NCI-H82 (cell line): ENCODE measurements around the gene PAK1.

Experiments used
- DNase-seq: peaks from one replicate; lab custom pipeline; 2025; lab: John Stamatoyannopoulos, UW

The PAK1 gene

GRCh38 chr11:77474684-77475060 lies 778 bp upstream of the PAK1 start:
- DNase-seq, result no peak

DNA sequence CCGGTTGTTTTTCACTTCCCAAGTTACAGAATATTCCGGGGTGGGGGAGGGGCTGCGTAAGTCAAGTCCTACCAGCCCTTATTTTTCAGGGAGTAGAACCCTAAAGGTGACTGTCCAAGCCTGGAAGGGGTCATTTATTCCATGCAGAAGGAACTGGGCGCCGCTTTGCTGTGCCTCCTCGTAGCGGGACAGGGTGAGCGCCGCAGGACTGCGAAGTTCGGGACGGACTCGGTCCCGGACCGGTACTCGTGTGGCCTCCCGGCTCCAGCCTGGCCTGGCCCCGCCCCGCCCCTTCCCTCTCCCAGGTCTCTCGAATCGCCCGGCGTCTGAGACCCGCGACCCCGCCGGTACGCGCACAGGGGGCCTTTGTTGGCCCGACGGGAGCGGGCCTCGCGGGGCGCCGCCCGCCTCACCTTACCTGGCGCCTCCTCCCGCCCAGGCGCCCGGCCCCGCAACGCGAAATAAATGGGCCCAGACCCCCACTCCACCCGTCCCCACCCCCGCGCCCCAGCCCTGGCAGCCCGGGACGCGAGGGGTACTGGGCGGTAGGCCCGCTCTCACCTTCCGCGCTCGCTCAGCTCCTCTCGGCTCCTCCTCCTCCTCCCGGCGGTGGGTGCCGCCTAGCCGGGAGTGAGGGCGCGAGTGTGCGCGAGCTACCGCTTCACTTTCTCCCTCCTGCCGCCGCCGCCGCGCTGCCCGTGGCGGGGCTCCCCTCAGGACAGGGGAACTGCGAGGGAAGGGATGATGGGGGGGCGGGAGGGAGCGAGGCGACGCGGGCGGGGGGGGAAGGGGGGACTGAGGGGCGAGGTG lies 698 bp downstream of the PAK1 start:
- peak; percentile 63 for DNase-seq

DNA sequence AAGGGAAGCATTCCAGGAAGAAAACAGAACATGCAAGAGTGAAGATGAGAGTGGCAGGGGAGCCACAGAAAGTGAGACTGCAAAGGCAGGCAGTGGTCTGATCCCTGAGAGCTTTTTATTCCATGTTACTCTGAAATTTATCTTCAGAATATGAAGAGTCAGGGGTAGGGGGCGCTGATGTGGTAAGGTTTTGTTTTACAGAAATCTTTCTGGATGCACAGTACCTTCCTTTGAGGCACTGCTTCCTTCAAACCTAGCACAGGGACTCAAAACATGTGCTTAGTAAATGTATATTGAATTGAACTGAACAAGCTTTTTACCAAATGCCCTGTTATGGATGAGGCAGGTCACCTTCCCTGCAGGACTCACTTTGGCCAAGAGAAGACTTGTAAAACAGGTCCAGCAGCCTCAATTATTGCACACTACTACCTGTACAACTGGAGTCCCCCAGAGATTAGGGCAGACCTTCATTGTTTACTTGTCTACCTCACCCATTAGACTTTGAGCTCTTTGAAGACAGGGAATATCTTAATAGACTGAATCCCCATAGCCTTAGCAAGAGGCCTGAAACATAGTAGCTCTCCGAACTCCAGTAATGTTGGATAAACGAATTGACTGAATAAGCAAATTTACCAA lies 2.2 kb downstream of the PAK1 start:
- peak; percentile 30 for DNase-seq

- DNase-seq, result no peak
Observed at GRCh38 chr11:77470971-77471370, 2.9 kb downstream of the PAK1 start.

GRCh38 chr11:77470504-77470903 lies 3.4 kb downstream of the PAK1 start:
- DNase-seq, result no peak

DNA sequence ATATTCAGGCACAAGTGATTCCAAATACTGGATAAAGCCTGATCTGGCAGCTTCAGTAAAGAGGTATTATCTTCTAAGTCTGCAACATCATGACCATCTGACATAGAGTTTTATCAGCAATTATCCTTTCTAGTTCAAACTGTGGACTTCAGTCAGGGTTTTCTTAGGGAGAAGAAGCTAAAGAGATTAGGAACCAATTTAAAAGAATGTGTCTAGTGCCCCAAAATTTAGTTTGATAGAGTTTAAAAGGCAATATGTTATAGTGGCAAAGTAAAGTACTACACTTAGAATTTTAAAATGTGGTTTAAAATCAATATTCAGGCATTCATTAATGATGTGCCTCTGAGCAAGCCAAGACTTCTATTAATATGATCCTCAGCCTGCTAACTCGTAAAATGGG lies 5.4 kb downstream of the PAK1 start:
- peak; percentile 65 for DNase-seq

DNA sequence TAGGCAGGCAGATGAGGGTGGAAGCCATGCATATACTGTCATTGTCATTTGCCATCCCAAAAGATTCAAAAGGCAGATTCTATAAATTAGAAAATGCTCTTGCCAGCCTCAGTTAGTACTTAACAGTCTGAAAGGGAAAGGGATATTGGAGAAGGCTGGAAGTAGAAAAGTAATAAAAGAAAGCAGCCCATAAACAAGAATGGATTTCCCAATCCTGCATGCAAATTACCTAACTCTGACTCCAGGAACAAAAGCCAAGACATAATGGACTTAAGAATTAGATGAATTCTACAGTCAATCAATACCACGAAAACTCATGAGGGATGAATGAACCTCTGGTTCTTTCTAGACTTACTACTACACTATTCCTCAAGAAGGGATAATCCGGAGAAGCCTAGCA lies 5.9 kb downstream of the PAK1 start:
- peak; percentile 65 for DNase-seq

DNA sequence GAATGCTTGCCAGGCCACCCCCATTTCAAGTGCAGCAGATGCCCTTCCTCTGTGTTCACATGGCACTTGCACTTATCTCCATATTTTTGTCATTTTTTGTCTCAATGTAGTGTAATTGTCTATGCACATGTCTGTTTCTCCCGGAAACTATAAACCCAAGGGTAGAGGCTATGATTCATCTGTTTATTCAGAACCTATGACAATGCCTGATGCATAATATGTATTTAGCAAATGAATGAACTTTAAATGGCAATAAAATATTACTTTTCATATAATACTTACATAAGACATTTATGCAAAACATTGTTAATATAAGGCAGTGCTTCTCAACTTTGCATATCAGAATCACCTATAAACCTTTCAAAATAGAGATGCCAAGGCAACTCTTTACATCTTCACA lies 6.7 kb downstream of the PAK1 start:
- no peak for DNase-seq

DNA sequence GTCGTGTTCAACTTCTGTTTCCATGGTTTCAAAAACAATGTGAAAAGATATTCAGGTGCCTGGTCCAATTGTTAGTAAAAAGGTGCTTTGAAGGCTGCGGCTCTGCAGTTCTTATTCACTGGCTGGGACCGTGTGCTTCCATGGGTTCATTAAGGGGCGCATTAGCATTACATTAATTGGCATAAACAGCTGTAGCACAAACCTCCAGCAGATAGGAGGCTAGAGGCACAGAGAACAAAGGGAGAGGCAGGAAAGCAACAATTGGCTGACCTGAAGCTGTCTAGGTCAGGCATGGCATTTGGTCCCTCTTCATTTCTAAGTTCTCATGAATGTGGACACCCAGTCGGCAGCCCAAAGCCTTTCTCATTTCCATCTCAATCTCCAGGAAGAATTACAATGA lies 16.6 kb downstream of the PAK1 start:
- peak; percentile 10 for DNase-seq

DNA sequence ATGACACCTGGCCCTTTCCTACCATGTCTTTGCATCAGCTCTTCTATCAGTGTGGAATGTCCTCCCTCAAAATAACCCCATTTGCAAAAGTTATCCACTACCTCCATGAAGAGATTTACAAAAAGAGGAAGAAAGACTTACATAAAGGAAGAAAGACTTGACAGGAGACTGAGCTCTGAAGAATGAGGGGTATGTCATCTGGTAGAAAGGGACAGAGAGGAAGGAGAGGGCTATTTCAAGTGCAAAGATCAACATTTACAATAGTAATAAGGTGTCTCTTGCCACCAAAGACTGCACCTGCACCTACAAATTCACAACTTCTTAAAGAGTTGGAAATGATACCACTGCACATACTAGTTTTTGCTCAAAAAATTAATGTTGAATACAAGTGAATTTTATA lies 18.2 kb downstream of the PAK1 start:
- no peak for DNase-seq

DNA sequence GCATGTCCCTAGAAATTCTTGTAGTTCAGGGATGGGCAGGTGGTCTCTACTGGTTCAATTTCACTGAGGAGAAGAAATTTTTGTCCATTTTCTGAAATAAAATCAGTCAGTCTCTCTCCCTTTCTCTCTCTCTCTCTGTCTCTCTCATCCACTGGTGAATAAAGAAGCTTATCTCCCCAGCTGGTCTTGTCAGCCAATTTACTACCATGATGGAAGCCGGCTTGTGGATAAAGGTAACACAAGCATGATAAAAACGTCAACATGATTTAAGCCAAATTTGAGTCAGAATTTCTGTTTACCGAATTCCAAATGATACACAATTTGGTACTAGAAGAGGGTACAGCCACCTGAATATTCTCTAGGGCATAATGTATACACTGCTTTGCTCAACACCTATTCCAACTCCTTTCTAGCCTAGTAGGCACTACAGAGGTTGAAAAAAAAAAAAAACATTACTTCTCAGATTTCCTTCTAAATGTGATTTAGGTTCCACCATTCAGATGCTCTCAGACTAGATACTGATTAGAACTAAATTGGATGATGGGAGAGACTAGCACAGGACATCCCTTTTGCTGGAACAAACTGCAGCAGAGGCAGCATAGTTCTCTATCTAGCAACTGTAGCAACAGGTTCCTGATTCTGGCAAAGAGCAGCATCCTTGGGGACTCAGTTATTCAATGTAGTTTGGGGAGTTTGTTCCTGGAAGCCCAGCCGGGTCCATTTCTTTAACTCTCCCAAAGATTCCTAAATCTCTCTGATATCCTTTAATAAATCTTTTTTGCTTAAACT lies 18.8 kb downstream of the PAK1 start:
- peak; percentile 82 for DNase-seq

DNA sequence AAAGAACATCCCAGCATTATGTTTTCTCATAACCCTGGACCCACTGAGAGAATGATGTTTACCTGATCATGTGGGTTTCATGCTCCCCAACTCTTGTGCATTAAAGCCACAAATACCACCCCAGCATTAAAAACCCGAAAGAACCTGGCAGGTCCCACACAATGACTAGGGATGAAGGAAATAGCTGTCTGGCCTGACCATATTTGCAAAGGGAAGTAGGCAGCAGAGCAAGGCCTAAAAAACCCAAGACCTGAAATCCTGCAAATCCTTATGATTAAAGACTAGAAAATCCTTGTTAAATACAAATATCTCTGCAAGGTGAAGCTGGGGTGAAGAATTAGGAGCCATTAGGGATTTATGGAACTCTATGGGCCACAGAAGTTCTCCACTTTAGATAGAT lies 23.7 kb downstream of the PAK1 start:
- DNase-seq, result no peak

GRCh38 chr11:77449784-77450183 lies 24.1 kb downstream of the PAK1 start:
- DNase-seq, result no peak

DNA sequence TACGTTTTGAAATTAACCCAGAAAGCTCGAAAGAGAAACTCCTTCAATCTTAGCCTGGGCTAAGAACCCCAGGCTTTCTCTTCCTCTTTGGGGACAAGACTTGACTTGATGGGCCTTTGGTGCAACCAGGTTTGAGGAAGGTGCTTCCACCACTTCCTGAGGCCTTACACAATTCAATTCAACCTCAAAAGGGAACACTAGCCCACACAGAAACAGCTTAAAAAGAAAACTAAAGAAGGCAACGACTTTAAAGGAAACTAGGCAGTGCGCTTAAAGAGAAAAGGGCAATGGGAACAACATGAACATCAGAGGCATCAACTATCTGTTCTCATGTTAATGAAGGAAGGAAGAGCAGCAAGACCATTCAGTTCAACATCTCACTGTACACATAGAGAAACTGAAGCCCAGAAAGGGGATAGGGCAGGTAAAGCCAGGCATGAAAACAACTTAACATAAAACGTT lies 24.8 kb downstream of the PAK1 start:
- DNase-seq, result no peak

DNA sequence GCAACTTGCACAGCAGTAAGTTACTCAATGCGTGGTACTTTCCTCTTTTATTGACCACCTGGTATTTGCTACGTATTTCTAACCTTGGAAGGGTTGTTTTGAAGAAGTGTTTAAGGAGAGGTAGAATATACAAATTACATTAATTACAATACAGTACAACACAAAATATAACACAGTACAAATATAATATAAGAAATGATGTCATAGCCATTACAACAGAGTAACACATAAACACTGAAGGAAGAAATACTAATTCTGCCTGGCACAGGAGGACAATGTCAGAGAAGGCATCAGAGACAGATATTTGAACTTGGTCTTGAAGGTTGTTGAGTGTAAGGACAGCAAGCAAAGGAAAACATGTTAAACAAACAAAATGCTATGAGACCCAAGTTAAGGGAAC lies 25.6 kb downstream of the PAK1 start:
- DNase-seq, result no peak

GRCh38 chr11:77446911-77447629 lies 26.8 kb downstream of the PAK1 start:
- no peak for DNase-seq

DNA sequence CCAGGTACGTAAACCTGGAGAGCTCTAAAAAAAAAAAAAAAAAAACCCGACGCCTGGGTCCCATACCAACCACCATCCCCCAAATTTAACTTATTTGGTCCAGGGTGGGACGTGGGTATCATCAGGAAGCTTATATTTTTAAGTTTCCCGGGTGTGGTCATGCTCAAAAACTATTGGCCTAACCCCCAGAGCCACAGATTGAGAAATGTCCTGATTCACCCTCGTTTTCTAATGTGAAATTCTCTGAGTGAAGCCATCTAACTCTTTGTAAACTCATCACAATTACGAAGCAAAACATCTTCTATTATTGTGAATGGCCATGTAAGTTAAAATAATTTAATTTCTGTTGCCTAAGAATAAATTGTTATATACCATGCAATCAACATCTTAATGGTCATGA lies 29.6 kb downstream of the PAK1 start:
- DNase-seq, result no peak

- DNase-seq, result no peak
Observed at GRCh38 chr11:77442394-77443053, 31.4 kb downstream of the PAK1 start.

DNA sequence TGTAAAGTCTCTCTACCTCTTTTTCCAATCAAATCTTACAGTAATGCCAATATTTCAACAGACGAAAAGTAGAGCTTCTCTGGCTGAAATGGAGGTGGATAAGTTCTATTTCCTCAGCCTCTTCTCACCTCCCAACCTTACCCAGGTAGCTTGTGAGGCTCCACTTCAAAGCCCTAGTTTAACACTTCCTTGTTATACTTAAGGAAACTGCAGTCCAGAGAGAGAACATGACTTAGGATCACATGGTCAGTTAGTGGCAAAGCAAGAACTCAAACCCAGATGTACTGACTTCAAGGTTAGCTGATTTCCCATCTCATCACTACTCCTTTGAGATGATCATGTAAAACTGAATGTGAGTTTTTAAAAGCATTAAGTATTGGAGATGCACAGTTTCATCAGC lies 32.5 kb downstream of the PAK1 start:
- DNase-seq, result no peak

DNA sequence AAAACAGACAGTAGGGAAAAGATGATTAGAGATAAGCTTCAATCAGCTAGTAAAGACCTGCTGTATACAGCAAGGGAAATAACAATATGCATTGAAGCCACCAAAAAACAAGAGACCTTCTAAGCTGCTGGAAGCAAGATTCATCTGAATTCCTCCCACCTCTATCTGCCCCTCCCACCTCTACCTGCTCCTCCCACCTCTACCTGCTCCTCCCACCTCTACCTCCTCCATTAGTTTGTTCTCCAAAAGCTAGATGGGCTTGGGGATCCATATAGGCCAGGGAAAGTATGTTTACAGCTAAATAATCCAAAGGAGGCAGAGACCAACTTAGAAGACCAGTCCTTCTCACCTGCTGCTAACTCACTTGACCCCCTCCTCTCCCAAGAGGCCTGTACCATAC lies 33.2 kb downstream of the PAK1 start:
- no peak for DNase-seq

DNA sequence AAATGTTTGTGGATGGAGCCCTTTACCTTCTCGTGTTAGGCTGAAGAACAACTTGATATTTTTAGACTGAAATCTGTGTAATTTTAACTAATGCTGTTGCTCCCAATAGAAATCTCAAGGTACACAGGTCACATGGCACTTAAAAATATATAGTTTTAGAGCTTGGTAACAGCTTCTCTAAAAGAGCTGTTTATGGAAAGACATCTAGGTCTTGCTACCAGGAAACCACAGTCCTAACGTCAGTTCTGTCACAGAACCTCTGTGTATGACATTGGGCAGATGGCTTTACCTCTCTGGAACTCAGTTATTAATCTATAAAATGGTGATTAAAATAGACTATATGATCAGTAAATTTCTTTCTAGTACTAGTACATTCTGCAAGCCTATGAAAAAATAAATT lies 35.4 kb downstream of the PAK1 start:
- no peak for DNase-seq

GRCh38 chr11:77436969-77437368 lies 36.9 kb downstream of the PAK1 start:
- DNase-seq, result no peak
